HepG2 (cell line): Measurements from ENCODE around the gene TNNT1. TPM values are rescaled to one million over a fixed set of nuclear protein-coding genes. Genes with fewer than 3 reads are reported as not detected.

Source experiments
- ATAC-seq: fragments of 200-7000 bp; cut with Tn5 transposase; 3 replicates; pipeline ENCODE4 v1.9.1; 2020; ENCODE audit warnings: mild to moderate bottlenecking, moderate library complexity
- BruUV-seq: library from RNA; stranded (reverse); fragments of 400-500 nt; replicated peaks from 2 replicates; lab custom pipeline; 2021; lab: Mats Ljungman, UMichigan
- CTCF ChIA-PET: fragments of 300-600 bp; formaldehyde crosslinking; extraction: SDS; loops from one replicate; lab custom pipeline; 2021; ENCODE audit warnings: low total read pairs, inconsistent platforms, low intra/inter-chr PET ratio; lab: Yijun Ruan, JAX
- POLR2A ChIA-PET: fragments of 350-600 bp; sonication (Branson Sonifier 250); formaldehyde crosslinking; loops from one replicate; lab custom pipeline; 2020; ENCODE audit warnings: antibody characterized with exemption, inconsistent platforms; lab: Yijun Ruan, JAX
- DNase-seq: peaks from one replicate; pipeline ENCODE4 v3.0.0-alpha.2; 2015; ENCODE audit warnings: low spot score
- FAIRE-seq: peaks from 3 replicates; lab custom pipeline; 2011; peaks lifted over from hg19 to GRCh38; lab: Jason Lieb, UNC
- H2AFZ ChIP-seq: one replicate; pipeline ENCODE4 v1.6.1; 2011; ENCODE audit warnings: low read length, inconsistent platforms
- H3K27ac ChIP-seq: fragments of 300-600 bp; 3 replicates; pipeline ENCODE4 v1.8.0; 2011; ENCODE audit warnings: mixed run types, mild to moderate bottlenecking, mixed read lengths, low read length, inconsistent platforms; ENCODE audit not compliant: insufficient read depth; ENCODE audit errors: extremely low read length
- H3K27me3 ChIP-seq, 2 experiments: fragments of 200-600 bp in 1 of 2; 2 replicates in 1 of 2; 3 replicates in 1 of 2; pipeline versions ENCODE4 v1.6.0 to v1.8.0; 2011; ENCODE audit warnings: low read length in 2 of 2, mild to moderate bottlenecking in 2 of 2, moderate library complexity in 2 of 2, inconsistent platforms in 1 of 2; ENCODE audit not compliant: insufficient read depth in 2 of 2, control insufficient read depth in 1 of 2
- H3K36me3 ChIP-seq, 2 experiments: fragments of 200-600 bp in 1 of 2; replicated peaks in 1 of 2; 2 replicates in 1 of 2; 3 replicates in 1 of 2; pipeline versions ENCODE4 v1.5.1 to v1.8.0; 2011; ENCODE audit warnings: low read length in 2 of 2, inconsistent platforms in 1 of 2; ENCODE audit not compliant: insufficient read depth in 2 of 2, control insufficient read depth in 1 of 2
- H3K4me1 ChIP-seq: 2 replicates; pipeline ENCODE4 v1.5.1; 2012; ENCODE audit warnings: low read length, inconsistent platforms; ENCODE audit not compliant: insufficient read depth
- H3K4me2 ChIP-seq: 2 replicates; pipeline ENCODE4 v1.6.0; 2011; ENCODE audit warnings: low read depth, low read length, inconsistent platforms
- H3K4me3 ChIP-seq, 3 experiments: fragments of 200-600 bp in 1 of 3; sonication (generic), shearing (Covaris generic) in 1 of 3; replicated peaks in 1 of 3; 2 replicates each; pipeline ENCODE4 v1.5.1; 2011 to 2016; ENCODE audit warnings: low read length in 3 of 3, inconsistent platforms in 2 of 3, low read depth in 2 of 3, mild to moderate bottlenecking in 2 of 3, control low read depth in 1 of 3, mixed read lengths in 1 of 3; ENCODE audit not compliant: insufficient read depth in 1 of 3
- H3K79me2 ChIP-seq: one replicate; pipeline ENCODE4 v1.6.1; 2011; ENCODE audit warnings: low read length, inconsistent platforms; ENCODE audit not compliant: insufficient read depth
- H3K9ac ChIP-seq: 2 replicates; pipeline ENCODE4 v1.6.0; 2011; ENCODE audit warnings: mild to moderate bottlenecking, low read depth, low read length, inconsistent platforms; ENCODE audit not compliant: insufficient read depth
- H3K9me3 ChIP-seq: 2 replicates; pipeline ENCODE4 v1.5.1; 2012; ENCODE audit warnings: mild to moderate bottlenecking, low read length
- H4K20me1 ChIP-seq: 2 replicates; pipeline ENCODE4 v1.6.0; 2011; ENCODE audit warnings: inconsistent platforms, mild to moderate bottlenecking, low read length, moderate library complexity; ENCODE audit not compliant: insufficient read depth
- CBX1 ChIP-seq: IDR thresholded peaks from one replicate; pipeline ENCODE4 v1.6.1; 2016; ENCODE audit warnings: antibody characterized with exemption, low read depth
- HCFC1 ChIP-seq: fragments of 150-350 bp; IDR thresholded peaks from 2 replicates; pipeline ENCODE4 v1.6.1; 2014; ENCODE audit warnings: low read depth, low read length
- HHEX ChIP-seq: IDR thresholded peaks from 2 replicates; pipeline ENCODE4 v1.6.1; 2016; ENCODE audit warnings: control low read depth
- HOXA5 ChIP-seq: sonication (generic); formaldehyde crosslinking; IDR thresholded peaks from 2 replicates; pipeline ENCODE4 v1.4.0; 2020; ENCODE audit warnings: missing genetic modification reagents
- IRX3 ChIP-seq: sonication (generic); formaldehyde crosslinking; IDR thresholded peaks from 2 replicates; pipeline ENCODE4 v1.8.1; 2023; ENCODE audit warnings: mild to moderate bottlenecking, low read depth, missing genetic modification reagents, borderline replicate concordance
- ISX ChIP-seq: sonication (generic); formaldehyde crosslinking; conservative IDR thresholded peaks from 2 replicates; pipeline ENCODE4 v1.5.0; 2020; ENCODE audit warnings: missing genetic modification reagents
- LCORL ChIP-seq, 2 experiments: fragments of 450-650 bp in 1 of 2; sonication (generic) in 1 of 2; formaldehyde crosslinking in 1 of 2; IDR thresholded peaks; 2 replicates each; pipeline versions ENCODE4 v1.5.0 to v1.6.1; 2017 to 2020; ENCODE audit warnings: antibody characterized with exemption in 1 of 2, missing genetic modification reagents in 1 of 2
- NFE2 ChIP-seq: sonication (generic); formaldehyde crosslinking; IDR thresholded peaks from 2 replicates; pipeline ENCODE4 v1.4.0; 2020; ENCODE audit warnings: missing genetic modification reagents
- PAF1 ChIP-seq: IDR thresholded peaks from 2 replicates; pipeline ENCODE4 v1.6.1; 2016; ENCODE audit warnings: missing genetic modification reagents, missing compliant biosample characterization
- PCBP1 ChIP-seq: fragments of 200-400 bp; formaldehyde crosslinking; IDR thresholded peaks from 2 replicates; pipeline ENCODE4 v1.6.1; 2017; ENCODE audit warnings: mild to moderate bottlenecking, low read depth, low read length, borderline replicate concordance
- POLR2A ChIP-seq, 2 experiments: IDR thresholded peaks; 2 replicates each; pipeline ENCODE4 v1.6.1; 2011; ENCODE audit warnings: low read depth in 2 of 2, low read length in 2 of 2, mild to moderate bottlenecking in 1 of 2, moderate library complexity in 1 of 2; ENCODE audit not compliant: insufficient read depth in 1 of 2
- SIX4 ChIP-seq: sonication (generic); formaldehyde crosslinking; IDR thresholded peaks from 2 replicates; pipeline ENCODE4 v1.4.0; 2020; ENCODE audit warnings: missing genetic modification reagents
- SUZ12 ChIP-seq: fragments of 150-350 bp; IDR thresholded peaks from 2 replicates; pipeline ENCODE4 v1.6.1; 2014; ENCODE audit warnings: low read depth, low read length
- THAP11 ChIP-seq: IDR thresholded peaks from 2 replicates; pipeline ENCODE4 v1.6.1; 2016; ENCODE audit warnings: missing biosample characterization, missing genetic modification reagents
- ZNF143 ChIP-seq: sonication (generic); formaldehyde crosslinking; IDR thresholded peaks from 2 replicates; pipeline ENCODE4 v1.4.0; 2020; ENCODE audit warnings: missing genetic modification reagents
- ZNF235 ChIP-seq: sonication (generic); formaldehyde crosslinking; IDR thresholded peaks from 2 replicates; pipeline ENCODE4 v1.8.1; 2023; ENCODE audit warnings: mild to moderate bottlenecking, missing genetic modification reagents, borderline replicate concordance
- ZNF549 ChIP-seq: sonication (generic); formaldehyde crosslinking; IDR thresholded peaks from 2 replicates; pipeline ENCODE4 v1.5.0; 2020; ENCODE audit warnings: missing genetic modification reagents
- ZNF577 ChIP-seq: sonication (generic); formaldehyde crosslinking; IDR thresholded peaks from 2 replicates; pipeline ENCODE4 v1.4.0; 2020; ENCODE audit warnings: mild to moderate bottlenecking, low read depth, missing genetic modification reagents, borderline replicate concordance
- ZNF598 ChIP-seq: sonication (generic); formaldehyde crosslinking; IDR thresholded peaks from 2 replicates; pipeline ENCODE4 v1.5.1; 2020; ENCODE audit warnings: mild to moderate bottlenecking, missing genetic modification reagents, borderline replicate concordance
- ZNF607 ChIP-seq: sonication (generic); formaldehyde crosslinking; IDR thresholded peaks from 2 replicates; pipeline ENCODE4 v1.5.1; 2020; ENCODE audit warnings: missing genetic modification reagents, mild to moderate bottlenecking, borderline replicate concordance
- ZNF816 ChIP-seq: sonication (generic); formaldehyde crosslinking; IDR thresholded peaks from 2 replicates; pipeline ENCODE4 v1.8.0; 2022; ENCODE audit warnings: missing genetic modification reagents, mild to moderate bottlenecking, borderline replicate concordance
- WGBS: methylation state at CpG from one replicate; pipeline ENCODE4 v1.1.6; 2017; ENCODE audit warnings: low lambda C conversion rate; 5-methylcytosine and 5-hydroxymethylcytosine counted together
- in situ Hi-C: cut with HindIII; loops from 2 replicates; pipeline ENCODE4 v1.10.0; 2017; ENCODE audit warnings: low pct_unique_long_range_greater_than_20kb; ENCODE audit not compliant: extremely low pct_ligation_motif_present
- intact Hi-C: fragments of 100-400 bp; cut with micrococcal nuclease; formaldehyde crosslinking; loops from one replicate; pipeline ENCODE4 v1.10.0; 2022; ENCODE audit not compliant: unreplicated experiment
- polyA plus RNA-seq, 8 experiments: library from polyadenylated mRNA; depleted of rRNA in 3 of 8; stranded (reverse) in 7 of 8; unstranded in 1 of 8; fragments of >200 nt; fragmentation: Illumina TruSeq in 4 of 8; extraction: Trizol in 4 of 8; gene quantifications; 2 replicates each; pipeline versions ENCODE4 v1.2.1 to v1.2.3, GENCODE V29; 2011 to 2016; ENCODE audit warnings: low read depth in 4 of 8, missing spikeins in 1 of 8, mixed read lengths in 1 of 8; ENCODE audit not compliant: insufficient read depth in 1 of 8
- total RNA-seq, 5 experiments: library from RNA; depleted of rRNA; stranded (reverse); fragments of >200 nt; fragmentation: Illumina TruSeq; extraction: Trizol; gene quantifications; 2 replicates each; pipeline ENCODE4 v1.2.3, GENCODE V29; 2016; ENCODE audit warnings: low read depth in 1 of 5
- TF ChIP-seq, protein P1 (sequence below): sonication (generic); formaldehyde crosslinking; IDR thresholded peaks from 2 replicates; pipeline ENCODE4 v1.5.1; 2020; ENCODE audit warnings: missing genetic modification reagents, mild to moderate bottlenecking, borderline replicate concordance
- TF ChIP-seq, protein P2 (sequence below): IDR thresholded peaks from 2 replicates; pipeline ENCODE4 v1.6.1; 2016; ENCODE audit warnings: control low read depth
- TF ChIP-seq, protein P3 (sequence below): sonication (generic); formaldehyde crosslinking; conservative IDR thresholded peaks from 2 replicates; pipeline ENCODE4 v1.8.0; 2022; ENCODE audit warnings: mild to moderate bottlenecking, moderate library complexity, missing genetic modification reagents

Gene TNNT1
- total and polyA plus RNA-seq, 2 of the 13 experiments (the other 11 are each of a cell fraction or from before 2014, with no cell fraction given), result 1.3 to 2.4 TPM

DNA sequence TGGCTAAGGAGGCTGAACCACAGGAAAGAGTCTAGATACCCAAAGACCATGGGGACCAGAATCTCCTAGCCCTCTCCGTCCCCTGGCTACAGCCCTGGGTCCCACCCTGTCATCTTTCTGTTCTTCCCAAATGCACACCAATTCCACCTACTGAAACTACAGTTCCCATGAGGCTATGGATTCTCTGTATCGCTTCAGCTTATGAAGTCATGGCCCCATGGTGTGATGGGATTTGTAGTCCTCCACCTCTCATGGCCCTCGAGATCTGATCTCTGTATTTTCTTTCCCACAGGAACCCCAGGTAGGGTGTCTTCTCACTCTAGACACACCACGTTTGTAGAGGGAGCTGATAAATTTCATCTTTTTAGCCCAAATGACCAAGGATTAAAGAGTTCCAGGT, 48.5 kb upstream of the TNNT1 start:
- POLR2A ChIA-PET, result interaction anchor here (0.8 to 6.1 kb wide), 4 partner anchors 9 to 142 kb away, joined by 3 to 28 read pairs (median 6); partner anchors contain the start of gene PTPRH
- CTCF ChIA-PET, result no interaction called here
- BruUV-seq, result no TSS peak
- peaks cover 25 to 69% of the 10 kb centered on the region in 2 experiments for H3K36me3 ChIP-seq
- H3K27me3 ChIP-seq, result no peaks in the 10 kb centered on the region
- H3K9me3 ChIP-seq, result no peaks in the 10 kb centered on the region
- H3K27ac ChIP-seq, result no peak overlapping the region
- no peaks in the 10 kb centered on the region for H3K4me1 ChIP-seq
- no peaks in the 10 kb centered on the region for H3K79me2 ChIP-seq
- intact Hi-C loops, result no loop called here
- no peak overlapping the region for H3K4me3 ChIP-seq
- H3K4me2 ChIP-seq, result no peak overlapping the region
- in situ Hi-C loops, result no loop called here
- FAIRE-seq (no peak), ATAC-seq (no peak), DNase-seq (no peak)
- no peak overlapping the region for H2AFZ ChIP-seq
- WGBS, result 88% methylated on average over 4 of the region's 4 CpGs
- H3K9ac ChIP-seq, result no peak overlapping the region
- H4K20me1 ChIP-seq, result peaks cover 3% of the 10 kb centered on the region; the same call in 1 of the 2 replicates
- TF ChIP-seq ZNF598, result no peak
- TF ChIP-seq HCFC1, result peak; percentile 61; the same call in 1 of the 2 replicates
- TF ChIP-seq ZNF577, result no peak
- TF ChIP-seq ZNF549 (CRISPR knock-in tag), result no peak
- TF ChIP-seq SIX4 (CRISPR knock-in tag), result no peak
- TF ChIP-seq CBX1, result no peak
- TF ChIP-seq THAP11 (CRISPR knock-in tag), result peak; percentile 95
- TF ChIP-seq HHEX (CRISPR knock-in tag), result no peak
- TF ChIP-seq, protein P1, sequence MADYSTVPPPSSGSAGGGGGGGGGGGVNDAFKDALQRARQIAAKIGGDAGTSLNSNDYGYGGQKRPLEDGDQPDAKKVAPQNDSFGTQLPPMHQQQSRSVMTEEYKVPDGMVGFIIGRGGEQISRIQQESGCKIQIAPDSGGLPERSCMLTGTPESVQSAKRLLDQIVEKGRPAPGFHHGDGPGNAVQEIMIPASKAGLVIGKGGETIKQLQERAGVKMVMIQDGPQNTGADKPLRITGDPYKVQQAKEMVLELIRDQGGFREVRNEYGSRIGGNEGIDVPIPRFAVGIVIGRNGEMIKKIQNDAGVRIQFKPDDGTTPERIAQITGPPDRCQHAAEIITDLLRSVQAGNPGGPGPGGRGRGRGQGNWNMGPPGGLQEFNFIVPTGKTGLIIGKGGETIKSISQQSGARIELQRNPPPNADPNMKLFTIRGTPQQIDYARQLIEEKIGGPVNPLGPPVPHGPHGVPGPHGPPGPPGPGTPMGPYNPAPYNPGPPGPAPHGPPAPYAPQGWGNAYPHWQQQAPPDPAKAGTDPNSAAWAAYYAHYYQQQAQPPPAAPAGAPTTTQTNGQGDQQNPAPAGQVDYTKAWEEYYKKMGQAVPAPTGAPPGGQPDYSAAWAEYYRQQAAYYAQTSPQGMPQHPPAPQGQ (CRISPR knock-in tag), result no peak
- TF ChIP-seq ZNF607, result no peak
- no peak for TF ChIP-seq ISX (CRISPR knock-in tag)
- TF ChIP-seq POLR2A (IDR thresholded peaks at IDR 0.05; ENCODE audit: insufficient read depth in 1 of 2, low read depth in 2 of 2, low read length in 2 of 2), result 0 out of 4 replicates have a peak, but pooled peaks of 1 of the 2 experiments have one; percentile 1
- no peak for TF ChIP-seq LCORL (IDR thresholded peaks at IDR 0.05)
- TF ChIP-seq LCORL (CRISPR knock-in tag; IDR thresholded peaks at IDR 0.05), result no peak
- no peak for TF ChIP-seq PCBP1
- no peak for TF ChIP-seq PAF1
- TF ChIP-seq, protein P2, sequence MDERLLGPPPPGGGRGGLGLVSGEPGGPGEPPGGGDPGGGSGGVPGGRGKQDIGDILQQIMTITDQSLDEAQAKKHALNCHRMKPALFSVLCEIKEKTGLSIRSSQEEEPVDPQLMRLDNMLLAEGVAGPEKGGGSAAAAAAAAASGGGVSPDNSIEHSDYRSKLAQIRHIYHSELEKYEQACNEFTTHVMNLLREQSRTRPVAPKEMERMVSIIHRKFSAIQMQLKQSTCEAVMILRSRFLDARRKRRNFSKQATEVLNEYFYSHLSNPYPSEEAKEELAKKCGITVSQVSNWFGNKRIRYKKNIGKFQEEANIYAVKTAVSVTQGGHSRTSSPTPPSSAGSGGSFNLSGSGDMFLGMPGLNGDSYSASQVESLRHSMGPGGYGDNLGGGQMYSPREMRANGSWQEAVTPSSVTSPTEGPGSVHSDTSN (CRISPR knock-in tag), result no peak
- no peak for TF ChIP-seq NFE2
- TF ChIP-seq SUZ12, result 0 out of 2 replicates have a peak, but pooled peaks have one; percentile 34
- TF ChIP-seq ZNF816 (CRISPR knock-in tag), result no peak
- TF ChIP-seq, protein P3, sequence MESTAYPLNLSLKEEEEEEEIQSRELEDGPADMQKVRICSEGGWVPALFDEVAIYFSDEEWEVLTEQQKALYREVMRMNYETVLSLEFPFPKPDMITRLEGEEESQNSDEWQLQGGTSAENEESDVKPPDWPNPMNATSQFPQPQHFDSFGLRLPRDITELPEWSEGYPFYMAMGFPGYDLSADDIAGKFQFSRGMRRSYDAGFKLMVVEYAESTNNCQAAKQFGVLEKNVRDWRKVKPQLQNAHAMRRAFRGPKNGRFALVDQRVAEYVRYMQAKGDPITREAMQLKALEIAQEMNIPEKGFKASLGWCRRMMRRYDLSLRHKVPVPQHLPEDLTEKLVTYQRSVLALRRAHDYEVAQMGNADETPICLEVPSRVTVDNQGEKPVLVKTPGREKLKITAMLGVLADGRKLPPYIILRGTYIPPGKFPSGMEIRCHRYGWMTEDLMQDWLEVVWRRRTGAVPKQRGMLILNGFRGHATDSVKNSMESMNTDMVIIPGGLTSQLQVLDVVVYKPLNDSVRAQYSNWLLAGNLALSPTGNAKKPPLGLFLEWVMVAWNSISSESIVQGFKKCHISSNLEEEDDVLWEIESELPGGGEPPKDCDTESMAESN, result no peak
- TF ChIP-seq ZNF235 (CRISPR knock-in tag), result no peak
- no peak for TF ChIP-seq HOXA5 (CRISPR knock-in tag)
- peak; percentile 86 for TF ChIP-seq ZNF143 (CRISPR knock-in tag)
- no peak for TF ChIP-seq IRX3
